ENCODE measurements around the gene CACNB4.

The CACNB4 gene

DNA sequence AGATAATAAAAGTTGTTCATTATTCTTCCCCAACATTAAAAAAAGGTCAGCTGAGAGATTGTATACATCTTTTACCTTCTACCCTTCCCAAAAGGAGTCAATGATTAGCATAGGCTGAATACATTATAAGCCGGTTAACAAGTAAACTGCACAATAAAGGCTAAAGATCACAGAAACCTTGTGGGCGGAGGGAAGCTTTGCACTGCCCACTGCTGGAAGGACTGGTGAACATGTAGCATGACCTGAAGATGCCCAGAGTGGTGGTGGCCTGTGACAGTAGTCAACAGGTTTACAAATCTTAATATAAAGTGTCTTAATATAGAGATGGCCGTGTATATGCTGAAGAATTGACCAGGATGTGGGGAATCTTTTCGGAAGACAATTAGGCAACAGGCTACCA, 306.3 kb downstream of the CACNB4 start:
- DNase-seq (ENCODE audit: low spot score) (no peak), FAIRE-seq (no peak)

DNA sequence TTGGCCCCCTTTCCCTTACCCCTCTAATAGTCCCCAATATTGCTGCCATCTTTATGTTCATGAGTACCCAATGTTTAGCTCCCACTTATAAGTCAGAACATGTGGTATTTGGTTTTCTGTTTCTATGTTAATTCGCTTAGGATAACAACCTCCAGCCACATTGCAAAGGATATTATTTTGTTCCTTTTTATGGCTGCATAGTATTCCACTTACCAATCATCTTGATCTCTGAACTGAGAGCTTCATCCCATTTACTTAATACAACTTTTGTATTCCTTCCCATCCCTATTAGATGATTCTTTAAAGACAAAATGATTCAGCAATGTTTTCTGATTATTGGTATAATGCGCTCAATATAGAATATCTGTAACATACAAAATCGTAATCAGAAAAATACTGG, 307.3 kb downstream of the CACNB4 start:
- no peak for DNase-seq (ENCODE audit: low spot score)
- no peak for FAIRE-seq

DNA sequence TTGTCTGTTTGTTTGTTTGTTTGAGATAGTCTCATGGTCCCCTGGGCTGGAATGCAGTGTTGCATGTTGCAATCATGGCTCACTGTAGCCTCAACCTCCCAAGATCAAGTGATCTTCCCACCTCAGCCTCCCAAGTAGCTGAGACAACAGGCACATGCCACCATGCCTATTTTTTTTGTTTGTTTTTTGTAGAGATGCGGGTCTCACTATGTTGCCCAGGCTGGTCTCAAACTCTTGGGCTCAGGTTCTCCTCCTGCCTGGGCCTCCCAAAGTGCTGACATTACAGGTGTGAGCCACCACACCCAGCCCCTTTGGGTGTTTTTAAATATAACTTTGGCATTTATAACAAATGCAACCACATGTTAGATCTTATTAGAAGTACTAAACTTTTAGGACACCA, 308.2 kb downstream of the CACNB4 start:
- DNase-seq (ENCODE audit: low spot score) (no peak), FAIRE-seq (no peak)

DNA sequence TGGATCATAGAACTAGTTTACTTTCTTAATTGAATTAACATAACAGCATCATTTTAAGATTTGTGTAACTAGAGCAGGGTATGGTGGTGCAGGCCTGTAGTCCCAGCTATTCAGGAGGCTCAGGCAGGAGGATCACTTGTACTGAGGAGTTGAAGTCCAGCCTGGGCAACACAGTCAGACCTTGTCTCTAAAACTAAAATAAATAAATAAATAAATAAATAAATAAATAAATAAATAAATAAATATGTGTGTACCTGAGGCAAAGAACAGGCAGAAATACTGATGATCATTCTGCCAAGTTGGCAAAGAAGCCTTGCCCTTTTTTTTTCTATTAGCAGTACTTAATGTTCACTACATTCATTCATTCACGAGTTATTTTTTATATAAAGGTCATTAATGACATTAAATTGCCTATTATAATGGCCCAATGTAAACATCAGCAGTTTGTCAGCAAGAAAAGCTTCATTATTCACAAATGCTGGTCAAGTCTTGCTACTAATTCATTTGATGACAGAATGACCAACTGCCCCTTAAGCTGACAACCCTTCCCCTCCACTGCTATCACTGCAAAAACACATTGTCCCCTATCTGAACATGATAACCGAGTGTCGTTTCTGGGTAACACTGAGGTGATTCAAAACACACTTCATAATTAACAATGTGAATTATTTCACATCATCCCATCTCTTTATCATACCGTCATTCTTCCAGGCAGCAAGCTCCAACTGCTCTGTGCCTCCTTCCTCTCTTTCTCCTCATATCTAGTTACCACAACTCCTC, 309.6 kb downstream of the CACNB4 start:
- no peak for FAIRE-seq
- DNase-seq (ENCODE audit: low spot score): no peak

DNA sequence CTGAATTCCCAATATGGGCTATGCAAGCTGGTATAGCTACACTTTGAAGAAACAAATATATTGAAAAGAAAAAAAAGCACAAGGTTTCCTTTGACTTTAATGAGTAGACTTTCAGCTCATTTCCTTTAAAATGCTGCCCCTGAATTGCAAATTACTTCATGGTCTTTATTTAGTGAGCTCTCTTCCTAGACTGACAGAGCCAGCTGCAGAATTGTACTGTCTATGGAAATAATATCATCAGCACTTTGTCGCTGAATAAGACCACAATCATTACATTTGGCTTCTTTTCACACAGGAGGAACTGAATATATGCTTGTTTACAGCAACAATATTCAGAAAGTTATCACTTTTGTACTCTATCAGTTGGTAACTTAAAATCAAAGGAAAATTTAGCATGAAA, 312.4 kb downstream of the CACNB4 start:
- FAIRE-seq (no peak), DNase-seq (ENCODE audit: low spot score) (no peak)

DNA sequence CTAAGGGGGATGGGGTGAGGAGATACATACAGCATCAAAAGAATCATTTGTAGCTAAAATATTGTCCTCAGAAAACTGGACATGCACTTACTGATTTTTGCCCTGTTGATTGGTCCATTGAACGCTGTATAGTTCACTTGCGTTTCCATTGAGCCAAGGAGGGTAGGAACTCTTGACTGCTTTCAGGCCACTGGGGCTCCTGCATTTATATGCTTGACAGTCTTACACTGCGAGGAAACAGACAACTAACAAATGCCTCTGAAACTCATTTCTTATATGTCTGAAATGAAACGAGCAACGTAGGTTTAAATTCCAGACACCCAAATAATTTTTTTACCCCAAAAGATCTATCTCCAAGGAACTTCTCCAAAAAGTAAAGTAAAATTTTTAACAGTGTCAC, 312.8 kb downstream of the CACNB4 start:
- DNase-seq (ENCODE audit: low spot score) (no peak), FAIRE-seq (no peak)

DNA sequence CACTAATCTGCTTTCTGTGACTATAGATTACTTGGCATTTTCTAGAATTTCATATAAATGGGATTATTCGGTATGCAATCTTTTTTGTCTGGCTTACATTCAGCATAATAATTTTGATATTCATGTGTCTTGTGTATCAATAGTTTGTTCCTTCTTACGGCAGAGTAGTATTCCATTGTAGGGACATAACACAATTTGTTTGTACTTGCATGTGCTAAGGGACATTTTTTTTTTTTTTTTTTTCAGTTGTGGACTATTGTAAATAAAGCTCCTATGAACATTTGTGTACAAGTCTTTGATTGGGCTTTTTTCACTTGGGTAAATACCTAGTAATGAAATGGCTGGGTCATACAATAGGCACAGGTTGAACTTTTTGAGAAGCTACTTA, 315.7 kb downstream of the CACNB4 start:
- no peak for FAIRE-seq
- DNase-seq (ENCODE audit: low spot score): no peak

All from RCC 7860 (cell line).